ENCODE measurements around the gene ACR. TPM values are rescaled to one million over a fixed set of nuclear protein-coding genes. Genes with fewer than 3 reads are reported as not detected.
"Not testable (repeated sequence)": the region's sequence is repeated elsewhere in the genome, so short reads cannot be mapped to it uniquely, and the experiment has no call there.

Gene ACR
- total and polyA plus RNA-seq, 2 of the 4 experiments (the other 2 are of a cell fraction) = not detected

DNA sequence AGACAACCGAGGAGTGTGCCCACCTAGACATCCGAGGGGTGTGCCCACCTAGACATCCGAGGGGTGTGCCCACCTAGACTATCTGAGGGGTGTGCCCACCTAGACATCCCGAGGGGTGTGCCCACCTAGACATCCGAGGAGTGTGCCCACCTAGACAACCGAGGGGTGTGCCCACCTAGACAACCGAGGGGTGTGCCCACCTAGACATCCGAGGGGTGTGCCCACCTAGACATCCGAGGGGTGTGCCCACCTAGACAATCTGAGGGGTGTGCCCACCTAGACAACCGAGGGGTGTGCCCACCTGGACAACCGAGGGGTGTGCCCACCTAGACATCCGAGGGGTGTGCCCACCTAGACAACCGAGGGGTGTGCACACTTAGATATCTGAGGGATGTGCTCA, 10.6 kb downstream of the ACR start:
- H4K91ac ChIP-seq (ENCODE audit: insufficient read depth, low read depth, low read length); intact Hi-C loops (cut with micrococcal nuclease); H4K20me1 ChIP-seq (ENCODE audit: insufficient read depth, low read length); H2AK9ac ChIP-seq (replicated peaks; ENCODE audit: low read depth, low read length, poor library complexity); BruUV-seq (replicated peaks); CTCF ChIA-PET; H3K4me3 ChIP-seq (ENCODE audit: insufficient read depth, low read depth, low read length); H3K4ac ChIP-seq (ENCODE audit: low read depth, low read length); H3K18ac ChIP-seq (ENCODE audit: low read depth, low read length); H4K5ac ChIP-seq (ENCODE audit: low read depth, low read length); H2AK5ac ChIP-seq (ENCODE audit: low read depth, low read length); H3K56ac ChIP-seq (ENCODE audit: extremely low read depth, insufficient read depth, low read length); H3K14ac ChIP-seq (replicated peaks; ENCODE audit: low read depth, low read length); POLR2A ChIA-PET (ENCODE audit: unreplicated experiment); in situ Hi-C loops (cut with MboI; ENCODE audit: low sequenced_read_pairs); H3K9me3 ChIP-seq (ENCODE audit: control insufficient read depth, insufficient read depth, low read length); H2BK20ac ChIP-seq (ENCODE audit: low read depth, low read length); H4K8ac ChIP-seq (ENCODE audit: low read depth in 2 of 2, low read length in 2 of 2); H3K4me1 ChIP-seq (ENCODE audit: control insufficient read depth, insufficient read depth, low read length); H3K27ac ChIP-seq (ENCODE audit: insufficient read depth, low read length); ATAC-seq (ENCODE audit: low read depth); H3K79me1 ChIP-seq (ENCODE audit: low read depth in 1 of 2, low read length in 2 of 2); H3K9me1 ChIP-seq (ENCODE audit: insufficient read depth, low read length); H2AFZ ChIP-seq (replicated peaks; ENCODE audit: low read length, poor library complexity); H3K23ac ChIP-seq (ENCODE audit: low read depth, low read length); H3K4me2 ChIP-seq (ENCODE audit: low read depth, low read length); H3K36me3 ChIP-seq (ENCODE audit: control insufficient read depth, insufficient read depth, low read length); H2BK120ac ChIP-seq (ENCODE audit: low read depth, low read length); dilution Hi-C loops (cut with HindIII; ENCODE audit: low sequenced_read_pairs, unreplicated experiment); DNase-seq; H2BK5ac ChIP-seq (ENCODE audit: low read depth, low read length, poor library complexity, severe bottlenecking); H3K9ac ChIP-seq (ENCODE audit: low read depth, low read length); H2BK15ac ChIP-seq (ENCODE audit: low read depth, low read length): not testable (repeated sequence)
- peaks cover 13% of the 10 kb centered on the region; the same call in 1 of the 2 replicates for H3K27me3 ChIP-seq (ENCODE audit: control insufficient read depth, insufficient read depth, low read length)
- 80% methylated on average over 2 of the region's 13 CpGs; no CpG with 5 or more reads in 1 of the 2 experiments for WGBS, 2 experiments (ENCODE audit: extremely low coverage in 2 of 2, insufficient read length in 1 of 2)

DNA sequence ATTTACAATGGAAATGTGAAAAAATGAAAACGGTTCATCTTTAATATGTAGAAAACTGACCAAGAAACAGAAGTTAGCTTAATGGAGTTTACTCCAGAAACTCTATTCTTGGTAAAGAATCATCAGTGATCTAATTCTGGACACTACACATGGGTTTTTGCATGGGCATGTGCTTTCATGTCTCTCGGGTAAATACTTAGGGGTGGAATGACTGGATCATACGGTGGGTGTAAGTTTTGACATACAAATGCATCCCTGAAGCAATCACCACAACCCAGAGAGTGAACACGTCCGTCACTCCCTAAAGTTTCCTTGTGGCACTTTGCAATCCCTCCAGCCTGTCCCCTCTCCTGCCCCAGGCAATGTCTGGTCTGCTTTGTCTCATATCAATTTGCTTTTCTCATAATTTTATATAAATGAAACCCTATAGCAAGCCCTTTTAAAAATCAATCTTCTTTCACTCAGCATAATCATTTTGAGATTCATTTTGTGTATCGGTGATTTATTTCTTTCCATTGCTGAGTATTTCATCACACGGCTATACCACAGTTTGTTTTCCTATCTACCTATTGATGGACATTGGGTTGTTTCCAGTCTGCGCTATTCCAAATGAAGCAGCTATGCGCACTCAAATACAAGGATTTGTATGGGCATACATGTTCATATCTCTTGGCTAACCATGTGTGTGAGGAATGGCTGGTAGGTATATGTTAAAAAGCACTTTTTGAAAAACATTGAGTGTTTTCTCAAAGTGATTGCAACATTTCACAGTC, 11.5 kb downstream of the ACR start:
- dilution Hi-C loops (cut with HindIII; ENCODE audit: low sequenced_read_pairs, unreplicated experiment); BruUV-seq (replicated peaks); H2AFZ ChIP-seq (replicated peaks; ENCODE audit: low read length, poor library complexity); H3K4me2 ChIP-seq (ENCODE audit: low read depth, low read length); H2BK20ac ChIP-seq (ENCODE audit: low read depth, low read length); H2BK15ac ChIP-seq (ENCODE audit: low read depth, low read length); H3K4ac ChIP-seq (ENCODE audit: low read depth, low read length); H3K9me3 ChIP-seq (ENCODE audit: control insufficient read depth, insufficient read depth, low read length); H3K9me1 ChIP-seq (ENCODE audit: insufficient read depth, low read length); H3K4me1 ChIP-seq (ENCODE audit: control insufficient read depth, insufficient read depth, low read length); CTCF ChIA-PET; H3K79me1 ChIP-seq (ENCODE audit: low read depth in 1 of 2, low read length in 2 of 2); in situ Hi-C loops (cut with MboI; ENCODE audit: low sequenced_read_pairs); H3K18ac ChIP-seq (ENCODE audit: low read depth, low read length); intact Hi-C loops (cut with micrococcal nuclease); H2AK5ac ChIP-seq (ENCODE audit: low read depth, low read length); H4K8ac ChIP-seq (ENCODE audit: low read depth in 2 of 2, low read length in 2 of 2); H3K14ac ChIP-seq (replicated peaks; ENCODE audit: low read depth, low read length); H4K91ac ChIP-seq (ENCODE audit: insufficient read depth, low read depth, low read length); H3K4me3 ChIP-seq (ENCODE audit: insufficient read depth, low read depth, low read length); H3K9ac ChIP-seq (ENCODE audit: low read depth, low read length); H3K27ac ChIP-seq (ENCODE audit: insufficient read depth, low read length); H4K20me1 ChIP-seq (ENCODE audit: insufficient read depth, low read length); H3K23ac ChIP-seq (ENCODE audit: low read depth, low read length); POLR2A ChIA-PET (ENCODE audit: unreplicated experiment); ATAC-seq (ENCODE audit: low read depth); H4K5ac ChIP-seq (ENCODE audit: low read depth, low read length); H2BK120ac ChIP-seq (ENCODE audit: low read depth, low read length); DNase-seq; H3K56ac ChIP-seq (ENCODE audit: extremely low read depth, insufficient read depth, low read length); H2AK9ac ChIP-seq (replicated peaks; ENCODE audit: low read depth, low read length, poor library complexity); H3K36me3 ChIP-seq (ENCODE audit: control insufficient read depth, insufficient read depth, low read length); H2BK5ac ChIP-seq (ENCODE audit: low read depth, low read length, poor library complexity, severe bottlenecking): not testable (repeated sequence)
- no CpG with 5 or more reads among the region's 9 CpGs for WGBS, 2 experiments (ENCODE audit: extremely low coverage in 2 of 2, insufficient read length in 1 of 2)
- peaks cover 12% of the 10 kb centered on the region; the same call in 1 of the 2 replicates for H3K27me3 ChIP-seq (ENCODE audit: control insufficient read depth, insufficient read depth, low read length)

Data from IMR-90 (cell line).